Thyroid gland (tissue), 4 donors: Measurements from ENCODE around the gene SEMA5A.

Experiments
- CTCF ChIP-seq, 6 experiments: fragments of 200-600 bp in 3 of 6; fragments of 450-650 bp in 3 of 6; sonication (generic) in 3 of 6; IDR thresholded peaks; one replicate each; pipeline ENCODE4 v1.5.1; 2016 to 2019; ENCODE audit warnings: antibody characterized with exemption in 6 of 6, mild to moderate bottlenecking in 2 of 6, inconsistent platforms in 1 of 6, moderate library complexity in 1 of 6
- POLR2A ChIP-seq, 2 donors: fragments of 450-650 bp; IDR thresholded peaks; one replicate each; pipeline ENCODE4 v1.6.1; 2017; ENCODE audit warnings: antibody characterized with exemption in 2 of 2, mild to moderate bottlenecking in 2 of 2, moderate library complexity in 1 of 2

GRCh38 chr5:9445826-9446388 lies 100.0 kb downstream of the SEMA5A start:
- no peak for TF ChIP-seq POLR2A (IDR thresholded peaks at IDR 0.05)
- no peak for TF ChIP-seq CTCF (IDR thresholded peaks at IDR 0.05)
